Mucosa of rectum (tissue), 2 donors: ENCODE data around the gene PLIN5.

Experiments
- H3K27ac ChIP-seq, 2 donors: one replicate each; pipeline ENCODE4 v1.7.0; 2013; ENCODE audit warnings: inconsistent platforms in 2 of 2, low read depth in 2 of 2, low read length in 2 of 2
- H3K27me3 ChIP-seq, 2 donors: one replicate each; pipeline ENCODE4 v1.7.0; 2013; ENCODE audit warnings: low read length in 2 of 2; ENCODE audit not compliant: control insufficient read depth in 2 of 2, insufficient read depth in 2 of 2
- H3K36me3 ChIP-seq, 2 donors: one replicate each; pipeline ENCODE4 v1.7.0; 2013; ENCODE audit warnings: low read length in 2 of 2; ENCODE audit not compliant: control insufficient read depth in 2 of 2, insufficient read depth in 2 of 2
- H3K4me1 ChIP-seq, 2 donors: one replicate each; pipeline ENCODE4 v1.7.0; 2013; ENCODE audit warnings: low read length in 2 of 2, mild to moderate bottlenecking in 1 of 2; ENCODE audit not compliant: control insufficient read depth in 2 of 2, insufficient read depth in 2 of 2
- H3K4me3 ChIP-seq, 2 donors: one replicate each; pipeline ENCODE4 v1.7.0; 2013; ENCODE audit warnings: low read length in 2 of 2
- H3K9ac ChIP-seq, 2 donors: one replicate each; pipeline ENCODE4 v1.7.0; 2013; ENCODE audit warnings: low read length in 2 of 2, low read depth in 1 of 2, mild to moderate bottlenecking in 1 of 2
- H3K9me3 ChIP-seq, 2 donors: one replicate each; pipeline ENCODE4 v1.7.0; 2013; ENCODE audit warnings: low read length in 2 of 2; ENCODE audit not compliant: control insufficient read depth in 2 of 2
- donor health status: healthy.
- donor health status: Normal muscosa, but diverticular disease.

Gene PLIN5

DNA sequence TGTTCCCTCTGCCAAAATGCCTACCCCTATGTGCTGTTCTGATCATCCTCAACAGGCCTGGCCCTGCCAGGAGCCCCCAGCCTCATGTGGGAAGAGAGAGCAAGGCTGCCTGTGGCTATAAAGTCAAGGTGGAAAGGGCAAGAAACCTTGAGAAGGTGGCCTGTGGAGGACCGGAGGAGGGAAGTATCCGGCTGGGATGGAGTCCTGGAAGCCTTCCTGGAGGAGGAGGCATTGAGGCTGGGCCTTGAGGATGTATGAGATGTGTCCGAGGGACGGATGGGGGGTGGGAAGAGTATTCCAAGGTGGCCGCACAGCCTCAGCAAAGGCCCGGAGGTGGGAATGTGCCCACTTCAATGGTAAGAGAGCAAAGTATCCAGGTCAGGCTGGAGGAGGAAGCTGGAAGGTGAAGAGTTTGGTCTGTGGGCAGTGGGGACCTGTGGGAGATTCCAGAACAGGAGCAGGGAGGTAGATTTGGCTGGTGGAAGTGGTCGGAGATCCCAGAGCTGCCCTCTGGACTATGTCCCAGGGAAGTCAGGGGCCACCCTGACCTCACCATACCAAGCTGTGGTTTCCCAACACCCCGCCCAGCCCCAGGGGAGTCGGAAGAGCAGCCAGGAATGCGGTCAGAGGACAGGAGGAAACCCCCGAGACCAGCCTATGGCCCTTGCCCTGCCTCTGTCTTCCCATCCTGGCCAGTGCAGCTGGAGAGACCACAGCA lies 13.7 kb downstream of the PLIN5 start:
- Histone ChIP-seq H3K4me3 (no peak overlapping the region), H3K27ac (no peak overlapping the region), H3K9ac (no peak overlapping the region), H3K4me1 (no peaks in the 10 kb centered on the region), H3K27me3 (no peaks in the 10 kb centered on the region), H3K36me3 (no peaks in the 10 kb centered on the region), H3K9me3 (no peaks in the 10 kb centered on the region)

DNA sequence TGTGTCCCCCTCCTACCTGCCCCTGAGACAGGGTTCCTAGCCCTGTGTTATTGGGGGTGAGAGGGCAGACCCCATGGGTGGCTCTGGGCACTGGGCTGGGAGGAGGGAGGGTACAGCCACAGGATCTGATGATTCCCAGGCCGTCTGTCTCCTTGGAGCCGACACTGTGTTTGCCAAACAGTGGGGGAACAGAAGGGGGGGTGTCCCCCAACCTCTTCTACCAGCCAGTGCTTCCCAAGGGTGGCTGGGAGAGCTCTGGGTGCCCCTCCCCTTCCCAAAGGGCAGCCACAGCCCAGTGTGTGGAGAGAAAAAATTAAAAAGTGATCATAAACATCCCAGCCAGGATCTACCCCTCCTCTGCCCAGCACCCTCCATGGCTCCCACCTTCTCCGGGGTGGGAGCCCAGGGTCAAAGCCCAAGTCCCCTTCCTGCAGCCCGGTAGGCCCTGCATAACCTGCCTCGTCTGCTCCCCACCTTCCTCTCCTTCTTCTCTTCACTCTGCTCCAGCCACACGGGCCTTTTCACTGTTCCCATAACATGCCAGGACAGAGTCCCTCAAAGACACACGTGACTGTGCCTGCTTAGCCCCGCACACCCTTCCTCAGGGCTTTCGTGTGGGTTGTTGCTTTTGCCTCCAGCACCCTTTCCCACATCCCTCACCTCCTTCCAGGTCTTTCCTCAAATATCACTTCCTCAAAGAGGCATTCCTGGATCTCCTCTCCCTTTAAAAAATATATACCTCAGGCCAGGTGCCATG lies 15.3 kb downstream of the PLIN5 start:
- Histone ChIP-seq H3K4me3 (no peak overlapping the region), H3K4me1 (no peaks in the 10 kb centered on the region), H3K36me3 (no peaks in the 10 kb centered on the region), H3K9ac (no peak overlapping the region), H3K9me3 (no peaks in the 10 kb centered on the region), H3K27me3 (no peaks in the 10 kb centered on the region), H3K27ac (peak overlapping the region in 1 of 2 donors; percentile 72)

DNA sequence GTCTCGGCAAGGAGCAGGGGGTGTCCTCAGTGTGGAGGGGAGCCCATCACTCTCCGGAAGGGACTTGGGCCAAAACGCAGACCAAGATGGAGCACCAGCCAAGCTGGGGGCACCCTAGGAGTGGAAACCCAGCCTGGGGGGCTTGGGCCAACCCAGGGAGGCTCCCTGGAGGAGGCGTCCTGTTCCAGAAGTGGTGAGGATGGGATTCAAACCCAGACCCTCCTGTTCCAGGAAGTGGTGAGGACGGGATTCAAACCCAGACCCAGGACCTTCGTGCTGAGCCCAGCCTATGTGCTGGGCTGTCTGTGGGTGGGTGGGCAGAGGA lies 15.9 kb downstream of the PLIN5 start:
- Histone ChIP-seq H3K27ac (peak overlapping the region in 1 of 2 donors; percentile 72), H3K36me3 (no peaks in the 10 kb centered on the region), H3K4me1 (no peaks in the 10 kb centered on the region), H3K9me3 (no peaks in the 10 kb centered on the region), H3K9ac (peak overlapping the region in 1 of 2 donors; percentile 2), H3K4me3 (no peak overlapping the region), H3K27me3 (no peaks in the 10 kb centered on the region)

DNA sequence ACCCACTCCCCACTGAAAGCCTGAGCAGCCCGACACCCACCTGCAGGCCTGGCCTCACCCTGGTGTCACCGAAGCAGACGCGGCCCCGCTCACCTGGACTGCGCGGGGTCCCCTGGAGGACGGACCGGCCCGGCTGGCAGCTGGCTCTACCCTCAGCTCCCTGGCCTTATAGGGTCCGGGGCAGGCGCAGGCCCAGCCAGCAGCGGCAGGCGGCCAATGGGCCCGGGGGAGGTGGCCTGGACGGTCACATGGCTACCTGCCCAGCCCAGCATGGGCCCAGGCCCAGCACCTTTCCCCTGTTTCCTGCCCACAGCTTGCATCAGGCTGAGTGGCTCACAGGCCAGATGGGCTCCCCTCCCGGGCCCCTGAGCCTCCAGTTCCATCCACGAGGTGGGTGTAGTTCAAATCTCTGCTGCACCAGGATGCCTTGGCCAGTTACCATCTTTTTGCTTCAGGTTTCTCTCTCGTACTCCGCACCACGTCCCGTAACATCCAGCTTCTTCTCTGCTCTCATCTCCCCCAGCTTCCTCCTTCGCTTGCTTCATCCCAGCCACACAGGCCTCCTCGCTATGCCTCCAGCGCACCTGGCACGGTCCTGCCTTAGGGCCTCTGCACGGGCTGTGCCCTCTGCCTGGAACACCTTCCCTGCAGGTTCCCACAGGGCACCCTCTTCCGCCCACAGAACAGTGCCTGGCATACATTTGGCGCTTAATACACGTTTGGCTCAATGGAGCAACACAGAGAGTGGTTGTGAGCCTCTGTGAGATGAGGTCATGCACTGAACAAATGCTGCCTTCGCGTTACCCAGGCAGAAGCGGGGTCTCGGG lies 16.5 kb downstream of the PLIN5 start, which contains the start of gene PLIN4:
Gene PLIN4, minus strand, starts transcription at position 142 of the 827 bp plus-strand sequence. CDS start 214 bp downstream, outside the sequence.
- H3K27me3 ChIP-seq = no peaks in the 10 kb centered on the region
- no peak within 1 kb of the TSS for H3K4me3 ChIP-seq
- peak within 1 kb of the TSS in 1 of 2 donors; percentile 72 for H3K27ac ChIP-seq
- no peaks in the 10 kb centered on the region for H3K9me3 ChIP-seq
- H3K9ac ChIP-seq = peak within 1 kb of the TSS in 1 of 2 donors; percentile 2
- no peaks in the 10 kb centered on the region for H3K36me3 ChIP-seq
- H3K4me1 ChIP-seq = no peaks in the 10 kb centered on the region

DNA sequence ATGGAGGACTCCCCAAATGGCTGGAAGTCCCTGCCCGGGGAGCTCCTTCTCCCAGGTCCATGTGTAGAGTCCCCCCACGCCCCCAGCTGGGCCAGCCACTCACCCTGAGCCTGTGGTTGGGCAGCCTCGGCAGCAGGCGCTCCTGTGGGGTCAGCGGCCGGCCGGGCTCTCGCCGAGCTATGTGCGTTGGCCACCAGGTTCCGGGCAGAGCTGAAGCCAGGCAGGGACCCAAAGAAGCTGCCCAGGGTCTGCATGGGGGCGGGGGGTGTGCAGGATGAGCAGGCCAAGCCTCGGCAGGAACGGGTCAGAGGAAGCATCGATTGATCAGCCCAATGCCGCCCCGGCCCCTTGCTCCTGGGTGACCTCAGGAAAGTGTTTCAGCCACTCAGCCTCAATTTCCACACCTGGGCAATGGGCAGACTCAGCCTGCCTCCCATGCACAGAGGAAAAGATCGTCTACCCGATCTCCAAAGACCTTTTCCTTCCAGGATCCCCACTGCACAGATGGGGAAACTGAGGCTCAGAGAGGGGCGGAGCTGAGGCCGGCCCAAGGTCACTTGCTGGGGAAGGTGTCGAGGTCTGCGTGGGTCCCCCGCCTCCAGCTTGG lies 17.5 kb downstream of the PLIN5 start:
- peak overlapping the region in 1 of 2 donors; percentile 56 for H3K27ac ChIP-seq
- H3K36me3 ChIP-seq = no peaks in the 10 kb centered on the region
- H3K9ac ChIP-seq = no peak overlapping the region
- H3K4me1 ChIP-seq = no peaks in the 10 kb centered on the region
- no peaks in the 10 kb centered on the region for H3K9me3 ChIP-seq
- no peaks in the 10 kb centered on the region for H3K27me3 ChIP-seq
- H3K4me3 ChIP-seq = no peak overlapping the region

DNA sequence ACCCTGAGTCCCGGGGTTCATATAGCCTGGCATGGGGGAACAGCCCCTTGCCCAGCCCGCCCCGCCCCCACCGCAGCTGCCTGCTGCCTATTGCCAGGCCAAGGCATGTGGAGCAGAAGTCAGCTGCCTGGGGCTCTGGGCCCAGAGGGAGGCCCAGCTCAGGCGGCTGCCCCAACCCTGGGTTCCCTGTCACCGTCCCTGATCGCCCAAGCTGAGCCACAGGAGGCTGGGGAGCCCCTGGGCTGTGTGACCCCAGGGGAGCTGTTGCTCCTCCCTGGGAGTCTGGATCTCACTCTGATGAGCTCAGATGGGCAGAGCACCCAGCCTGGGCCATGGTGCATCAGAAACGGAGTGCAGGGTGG lies 18.1 kb downstream of the PLIN5 start:
- H3K9me3 ChIP-seq = no peaks in the 10 kb centered on the region
- no peak overlapping the region for H3K4me3 ChIP-seq
- no peak overlapping the region for H3K9ac ChIP-seq
- no peaks in the 10 kb centered on the region for H3K4me1 ChIP-seq
- no peaks in the 10 kb centered on the region for H3K36me3 ChIP-seq
- H3K27me3 ChIP-seq = no peaks in the 10 kb centered on the region
- H3K27ac ChIP-seq = no peak overlapping the region

DNA sequence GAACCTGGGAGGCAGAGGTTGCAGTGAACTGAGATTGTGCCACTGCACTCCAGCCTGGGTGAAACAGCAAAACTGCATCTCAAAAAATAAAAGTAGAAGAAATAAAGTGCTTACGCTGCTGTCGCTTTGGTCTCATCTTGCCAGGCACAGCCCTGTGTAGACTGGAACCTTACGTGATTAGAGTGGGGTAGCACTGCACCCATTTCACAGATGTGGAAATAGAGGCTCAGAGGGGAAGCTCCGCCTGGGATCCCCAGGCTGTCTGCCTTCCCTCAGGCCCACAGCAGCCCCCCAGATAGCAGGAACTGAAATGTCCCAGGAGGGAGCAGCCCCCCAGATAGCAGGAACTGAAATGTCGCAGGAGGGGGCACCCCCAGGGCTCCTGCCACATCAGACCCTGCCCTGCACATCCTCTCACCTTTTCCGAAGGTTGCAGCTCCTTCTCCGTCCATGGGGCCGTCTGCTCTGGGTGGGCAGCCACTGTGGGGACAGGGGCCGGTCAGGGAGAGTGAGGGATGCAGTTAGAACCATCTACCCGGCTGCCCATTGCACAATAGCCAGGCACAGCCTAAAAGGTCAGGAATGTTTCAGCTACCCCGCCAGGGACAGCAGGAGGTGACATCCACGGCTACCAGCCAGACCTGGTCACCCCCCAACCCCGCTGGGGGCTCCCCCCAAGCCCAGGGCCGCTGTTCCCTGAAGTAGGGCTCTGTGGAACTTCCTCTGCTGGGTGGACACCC lies 18.7 kb downstream of the PLIN5 start:
- no peaks in the 10 kb centered on the region for H3K27me3 ChIP-seq
- H3K9me3 ChIP-seq = no peaks in the 10 kb centered on the region
- H3K27ac ChIP-seq = no peak overlapping the region
- no peak overlapping the region for H3K4me3 ChIP-seq
- H3K9ac ChIP-seq = no peak overlapping the region
- H3K36me3 ChIP-seq = no peaks in the 10 kb centered on the region
- H3K4me1 ChIP-seq = no peaks in the 10 kb centered on the region

DNA sequence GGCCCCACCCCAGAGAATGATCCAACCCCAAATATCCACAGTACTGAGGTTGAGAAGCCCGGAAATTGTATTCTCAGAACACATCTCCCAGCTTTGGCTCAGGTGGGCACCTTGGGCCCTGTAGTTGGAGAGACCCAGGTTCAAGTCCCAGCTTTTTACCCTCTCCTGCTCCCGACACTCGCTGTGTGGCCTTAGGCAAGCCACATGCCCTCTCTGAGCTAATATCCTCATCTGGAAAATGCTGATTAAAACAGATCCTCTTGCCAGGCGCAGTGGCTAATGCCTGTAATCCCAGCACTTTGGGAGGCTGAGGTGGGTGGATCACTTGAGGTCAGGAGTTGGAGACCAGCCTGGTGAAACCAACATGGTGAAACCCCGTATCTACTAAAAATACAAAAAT lies 19.3 kb downstream of the PLIN5 start:
- no peaks in the 10 kb centered on the region for H3K36me3 ChIP-seq
- no peaks in the 10 kb centered on the region for H3K9me3 ChIP-seq
- no peak overlapping the region for H3K9ac ChIP-seq
- no peaks in the 10 kb centered on the region for H3K4me1 ChIP-seq
- no peak overlapping the region for H3K27ac ChIP-seq
- no peaks in the 10 kb centered on the region for H3K27me3 ChIP-seq
- no peak overlapping the region for H3K4me3 ChIP-seq

DNA sequence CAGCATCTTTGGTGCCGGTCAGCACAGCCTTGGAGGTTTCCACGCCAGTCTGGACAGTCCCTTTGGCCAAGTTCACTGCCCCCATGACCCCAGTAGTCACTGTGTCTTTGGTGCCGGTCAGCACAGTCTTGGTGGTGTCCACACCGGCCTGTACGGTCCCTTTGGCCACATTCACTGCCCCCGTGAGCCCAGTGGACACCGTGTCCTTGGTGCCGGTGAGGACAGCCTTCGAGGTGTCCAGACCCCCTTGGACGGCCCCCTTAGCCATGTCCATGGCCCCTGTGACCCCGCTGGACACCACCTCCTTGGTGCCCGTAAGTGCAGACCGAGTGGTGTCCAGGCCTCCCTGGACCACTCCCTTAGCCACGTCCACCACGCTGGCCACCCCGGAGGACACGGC lies 21.8 kb downstream of the PLIN5 start:
- Histone ChIP-seq H3K4me3 (no peak overlapping the region), H3K4me1 (no peaks in the 10 kb centered on the region), H3K27me3 (no peaks in the 10 kb centered on the region), H3K36me3 (no peaks in the 10 kb centered on the region), H3K27ac (no peak overlapping the region), H3K9ac (no peak overlapping the region), H3K9me3 (no peaks in the 10 kb centered on the region)
